Prostate gland (tissue), 2 donors: ENCODE measurements around the gene DDI2. TPM values are rescaled to one million over a fixed set of nuclear protein-coding genes. Genes with fewer than 3 reads are reported as not detected.

Experiments used
- DNase-seq: peaks from one replicate; pipeline ENCODE4 v3.0.0-alpha.2; 2019; ENCODE audit warnings: low spot score
- H3K27ac ChIP-seq, 2 donors: fragments of 200-600 bp; sonication (generic); 2 replicates each; pipeline ENCODE4 v1.5.1; 2017 to 2019
- H3K27me3 ChIP-seq: fragments of 200-600 bp; sonication (generic); replicated peaks from 2 replicates; pipeline ENCODE4 v1.5.1; 2019; ENCODE audit not compliant: insufficient read depth
- H3K36me3 ChIP-seq, 2 donors: fragments of 200-600 bp; sonication (generic); 1 replicate in 1 of 2; 2 replicates in 1 of 2; pipeline versions ENCODE4 v1.5.1 to v1.8.1; 2017 to 2019
- H3K4me1 ChIP-seq: fragments of 200-600 bp; sonication (generic); replicated peaks from 2 replicates; pipeline ENCODE4 v1.5.1; 2019
- H3K4me3 ChIP-seq, 2 donors: fragments of 200-600 bp; sonication (generic); 2 replicates each; pipeline ENCODE4 v1.5.1; 2017 to 2019
- H3K9me3 ChIP-seq: fragments of 200-600 bp; sonication (generic); 2 replicates; pipeline ENCODE4 v1.5.1; 2017
- POLR2A ChIP-seq: fragments of 450-650 bp; IDR thresholded peaks from one replicate; pipeline ENCODE4 v1.6.1; 2016; ENCODE audit warnings: antibody characterized with exemption, mild to moderate bottlenecking
- POLR2AphosphoS5 ChIP-seq: sonication (generic); formaldehyde crosslinking; IDR thresholded peaks from one replicate; pipeline ENCODE4 v1.6.1; 2017; ENCODE audit warnings: antibody characterized with exemption
- WGBS: methylation state at CpG from one replicate; pipeline ENCODE4 v1.1.5; 2018; 5-methylcytosine and 5-hydroxymethylcytosine counted together
- intact Hi-C: fragments of 100-400 bp; cut with DNase I; formaldehyde crosslinking; loops from one replicate; pipeline ENCODE4 v1.14.2; 2022
- total RNA-seq, 2 donors: library from RNA; depleted of rRNA; stranded (reverse); fragments of >200 nt; gene quantifications; one replicate each; pipeline ENCODE4 v1.1.0, GENCODE V29; 2016
- TF ChIP-seq, protein P1 (sequence below), 4 experiments: fragments of 200-600 bp in 2 of 4; fragments of 450-650 bp in 2 of 4; sonication (generic) in 2 of 4; IDR thresholded peaks; 1 replicate in 3 of 4; 2 replicates in 1 of 4; pipeline ENCODE4 v1.5.1; 2016 to 2019; ENCODE audit warnings: antibody characterized with exemption in 4 of 4, mild to moderate bottlenecking in 2 of 4, moderate library complexity in 2 of 4

Gene DDI2
- total RNA-seq, 2 donors from 2014 or later: 47.5 to 58.4 TPM

DNA sequence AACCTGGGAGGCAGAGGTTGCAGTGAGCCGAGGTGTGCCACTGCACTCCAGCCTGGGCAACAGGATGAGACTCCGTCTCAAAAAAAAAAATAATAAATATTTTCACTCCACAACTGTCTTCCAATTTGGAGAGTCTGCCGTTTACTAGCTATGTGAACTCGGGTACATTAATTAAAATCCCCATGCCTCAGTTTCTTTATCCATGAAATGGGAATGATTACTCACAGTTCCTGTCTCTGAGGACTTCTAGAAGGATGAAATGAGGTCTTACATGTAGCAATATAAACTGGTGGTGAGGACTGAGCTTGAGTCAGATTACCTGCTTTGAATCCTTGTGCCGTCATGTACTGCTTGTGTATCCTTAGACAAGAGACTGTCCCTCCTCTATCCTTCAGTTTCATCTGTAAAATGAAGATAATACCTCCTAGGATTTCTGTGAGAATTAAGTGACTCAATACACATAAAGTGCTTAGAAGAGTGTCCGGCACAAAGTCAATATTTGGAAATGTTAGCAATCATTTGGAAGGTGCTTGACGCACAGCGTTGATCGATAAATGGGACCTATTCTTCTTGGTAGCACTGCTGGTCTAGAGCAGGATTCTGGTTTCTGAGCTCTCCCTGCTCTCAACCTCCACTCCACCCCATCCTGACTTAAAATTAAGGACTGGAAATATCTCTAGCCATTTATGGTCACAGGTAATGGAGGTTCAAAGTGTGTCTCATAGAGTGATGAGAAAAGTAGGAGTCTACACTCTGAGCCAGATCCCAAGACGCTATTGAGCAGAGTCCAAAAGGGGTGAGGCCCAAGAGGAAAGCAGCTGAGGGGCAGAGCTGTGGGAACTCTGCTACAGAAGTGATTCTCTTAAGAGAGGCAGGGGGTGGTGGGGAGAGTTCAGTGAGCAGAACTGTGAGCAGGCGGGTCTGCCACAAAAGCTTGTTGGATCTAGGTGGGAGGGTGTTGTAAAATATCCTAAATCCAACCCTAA lies 11.6 kb upstream of the DDI2 start:
- intact Hi-C loops: no loop called here
- peaks cover 9% of the 10 kb centered on the region for H3K4me1 ChIP-seq
- DNase-seq: no peak
- no peaks in the 10 kb centered on the region for H3K9me3 ChIP-seq
- TF ChIP-seq POLR2AphosphoS5: no peak
- TF ChIP-seq, protein P1, sequence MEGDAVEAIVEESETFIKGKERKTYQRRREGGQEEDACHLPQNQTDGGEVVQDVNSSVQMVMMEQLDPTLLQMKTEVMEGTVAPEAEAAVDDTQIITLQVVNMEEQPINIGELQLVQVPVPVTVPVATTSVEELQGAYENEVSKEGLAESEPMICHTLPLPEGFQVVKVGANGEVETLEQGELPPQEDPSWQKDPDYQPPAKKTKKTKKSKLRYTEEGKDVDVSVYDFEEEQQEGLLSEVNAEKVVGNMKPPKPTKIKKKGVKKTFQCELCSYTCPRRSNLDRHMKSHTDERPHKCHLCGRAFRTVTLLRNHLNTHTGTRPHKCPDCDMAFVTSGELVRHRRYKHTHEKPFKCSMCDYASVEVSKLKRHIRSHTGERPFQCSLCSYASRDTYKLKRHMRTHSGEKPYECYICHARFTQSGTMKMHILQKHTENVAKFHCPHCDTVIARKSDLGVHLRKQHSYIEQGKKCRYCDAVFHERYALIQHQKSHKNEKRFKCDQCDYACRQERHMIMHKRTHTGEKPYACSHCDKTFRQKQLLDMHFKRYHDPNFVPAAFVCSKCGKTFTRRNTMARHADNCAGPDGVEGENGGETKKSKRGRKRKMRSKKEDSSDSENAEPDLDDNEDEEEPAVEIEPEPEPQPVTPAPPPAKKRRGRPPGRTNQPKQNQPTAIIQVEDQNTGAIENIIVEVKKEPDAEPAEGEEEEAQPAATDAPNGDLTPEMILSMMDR (IDR thresholded peaks at IDR 0.05): no peak
- TF ChIP-seq POLR2A: no peak
- H3K4me3 ChIP-seq: no peak overlapping the region
- WGBS: 83% methylated on average over 11 of the region's 11 CpGs
- no peaks in the 10 kb centered on the region for H3K27me3 ChIP-seq
- peak overlapping the region in 1 of 2 donors; percentile 10 for H3K27ac ChIP-seq
- no peaks in the 10 kb centered on the region for H3K36me3 ChIP-seq

DNA sequence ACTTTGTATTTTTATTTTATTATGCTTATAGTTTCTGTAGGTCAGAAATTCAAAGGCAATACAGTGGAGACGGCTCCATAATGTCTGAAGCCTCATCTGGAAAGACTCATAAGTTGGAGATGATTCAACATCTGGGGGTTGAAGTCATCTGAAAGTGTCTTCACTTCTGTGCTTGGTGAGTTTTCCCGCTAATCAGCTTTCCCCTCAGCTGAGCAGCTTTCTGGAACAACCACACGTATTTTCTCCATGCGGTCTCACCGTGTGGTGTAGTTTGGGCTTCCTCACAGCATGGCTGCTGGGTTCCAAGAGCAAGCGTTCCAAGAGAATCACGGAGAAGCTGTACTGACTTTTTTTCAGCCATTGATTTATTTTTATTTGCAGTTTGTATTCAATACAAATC lies 7.6 kb upstream of the DDI2 start:
- peaks cover 5% of the 10 kb centered on the region for H3K4me1 ChIP-seq
- WGBS: 73% methylated on average over 7 of the region's 7 CpGs
- no peak for DNase-seq
- peak overlapping the region; percentile 64 to 77 for H3K27ac ChIP-seq
- intact Hi-C loops: no loop called here
- no peak overlapping the region for H3K4me3 ChIP-seq
- no peaks in the 10 kb centered on the region for H3K27me3 ChIP-seq
- no peaks in the 10 kb centered on the region for H3K9me3 ChIP-seq
- H3K36me3 ChIP-seq: no peaks in the 10 kb centered on the region
- TF ChIP-seq POLR2AphosphoS5 (no peak), POLR2A (no peak)
- TF ChIP-seq, protein P1 (IDR thresholded peaks at IDR 0.05): no peak

GRCh38 chr1:15610167-15610566 lies 7.1 kb upstream of the DDI2 start:
- 28% methylated on average over 4 of the region's 4 CpGs for WGBS
- intact Hi-C loops: no loop called here
- peak; percentile 64 for DNase-seq
- no peak overlapping the region for H3K4me3 ChIP-seq
- no peaks in the 10 kb centered on the region for H3K27me3 ChIP-seq
- no peaks in the 10 kb centered on the region for H3K36me3 ChIP-seq
- TF ChIP-seq, protein P1 (IDR thresholded peaks at IDR 0.05): no peak
- TF ChIP-seq POLR2AphosphoS5: peak; percentile 97
- TF ChIP-seq POLR2A: no peak
- peaks cover 5% of the 10 kb centered on the region for H3K4me1 ChIP-seq
- H3K9me3 ChIP-seq: no peaks in the 10 kb centered on the region
- peak overlapping the region; percentile 64 to 77 for H3K27ac ChIP-seq

DNA sequence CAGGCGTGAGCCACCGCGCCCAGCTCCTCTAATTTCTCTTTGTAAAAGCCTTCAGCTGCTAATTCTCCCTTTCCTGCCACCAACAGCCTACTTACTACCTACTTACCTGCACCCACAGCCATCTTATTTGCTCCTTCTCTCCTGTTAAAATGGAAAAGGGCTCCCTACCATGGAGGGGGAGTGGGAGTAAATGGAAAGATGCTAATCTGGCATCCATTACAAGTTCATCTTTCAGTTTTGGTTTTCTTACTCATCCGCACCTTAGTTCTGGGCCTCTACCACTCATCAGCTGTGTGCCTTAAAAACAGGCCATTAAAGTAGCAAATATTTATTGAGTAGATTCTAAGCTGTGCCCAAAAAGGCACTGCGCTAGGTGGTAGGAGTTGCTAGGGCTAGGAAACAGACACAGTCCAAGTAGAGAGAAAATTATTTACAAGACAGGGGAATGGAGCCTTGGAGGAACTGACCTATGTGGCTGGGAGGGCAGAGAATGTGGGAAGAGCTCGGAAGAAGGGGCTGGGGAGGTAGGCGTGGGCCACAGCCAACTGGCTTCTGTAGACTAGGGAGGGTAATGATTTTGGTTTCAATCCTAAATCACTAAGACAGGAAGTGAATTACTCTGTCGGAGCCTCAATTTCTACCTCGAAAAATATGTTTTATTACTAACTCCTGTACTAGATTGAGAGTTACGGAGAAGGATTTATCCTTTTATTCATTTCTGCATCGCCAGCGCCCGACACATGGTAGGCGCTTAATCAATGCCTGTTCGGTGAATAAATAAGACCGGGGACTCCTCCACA lies 685 bp upstream of the DDI2 start:
- H3K27ac ChIP-seq: peak overlapping the region; percentile 94 to 97
- no peaks in the 10 kb centered on the region for H3K27me3 ChIP-seq
- 24% methylated on average over 16 of the region's 16 CpGs for WGBS
- no peaks in the 10 kb centered on the region for H3K36me3 ChIP-seq
- H3K4me1 ChIP-seq: peaks cover 7% of the 10 kb centered on the region
- peak overlapping the region; percentile 83 to 95 for H3K4me3 ChIP-seq
- no peak for DNase-seq
- no peak for TF ChIP-seq POLR2AphosphoS5
- TF ChIP-seq, protein P1 (IDR thresholded peaks at IDR 0.05): no peak
- TF ChIP-seq POLR2A: no peak
- intact Hi-C loops: loop anchor here (1.0 to 5.0 kb wide), 2 partner anchors 86 to 90 kb away; partner anchors contain the start of gene DNAJC16
- H3K9me3 ChIP-seq: no peaks in the 10 kb centered on the region
